T follicular helper cell (primary cell): ENCODE results near the gene PPP1R14B.

Source experiments
- DNase-seq: peaks from one replicate; pipeline ENCODE4 v3.0.0-alpha.2; 2020; ENCODE audit warnings: low read depth
- total RNA-seq, 2 experiments: gene quantifications; one replicate each; lab custom pipeline; 2026; lab: John Stamatoyannopoulos, UW

Gene PPP1R14B
- 84.9 to 135 reads per million in 2 experiments for total RNA-seq

GRCh38 chr11:64246871-64247728 lies at the start of gene PPP1R14B:
TSS of gene PPP1R14B (minus strand) at chr11:64246943. CDS start at chr11:64246673, 270 bp downstream.
- peak; percentile 67 for DNase-seq

GRCh38 chr11:64296236-64296635 lies 49.5 kb upstream of the PPP1R14B start:
- no peak for DNase-seq

- DNase-seq, result no peak
These were observed 49.0 kb upstream of the PPP1R14B start for GRCh38 chr11:64295760-64296159.

- DNase-seq, result no peak
These were observed 48.0 kb upstream of the PPP1R14B start for GRCh38 chr11:64294774-64295173.

- no peak for DNase-seq
These were observed 45.9 kb upstream of the PPP1R14B start for GRCh38 chr11:64292460-64293254.

- no peak for DNase-seq
These were observed 45.2 kb upstream of the PPP1R14B start for GRCh38 chr11:64291752-64292459.

- no peak for DNase-seq
These were observed 44.6 kb upstream of the PPP1R14B start, which contains the start of gene KCNK4 for GRCh38 chr11:64291262-64291751. TSS of gene KCNK4 (plus strand) at chr11:64291302. CDS start at chr11:64293019, 1,717 bp downstream.

- no peak for DNase-seq
These were observed 43.9 kb upstream of the PPP1R14B start for GRCh38 chr11:64290352-64291261.

- no peak for DNase-seq
These were observed 42.3 kb upstream of the PPP1R14B start for GRCh38 chr11:64289002-64289564.

GRCh38 chr11:64288353-64288750 lies 41.6 kb upstream of the PPP1R14B start:
- DNase-seq, result no peak

GRCh38 chr11:64287676-64288352 lies 41.1 kb upstream of the PPP1R14B start:
- DNase-seq, result no peak

- DNase-seq, result no peak
These were observed 40.0 kb upstream of the PPP1R14B start for GRCh38 chr11:64286801-64287159.

GRCh38 chr11:64285885-64286800 lies 39.4 kb upstream of the PPP1R14B start:
- no peak for DNase-seq

GRCh38 chr11:64284962-64285884 lies 38.5 kb upstream of the PPP1R14B start, which contains the start of gene GPR137:
TSS of gene GPR137 (plus strand) at chr11:64285848. CDS start at chr11:64286525, 677 bp downstream.
- peak; percentile 84 for DNase-seq

- DNase-seq, result peak; percentile 91
These were observed 37.6 kb upstream of the PPP1R14B start, which contains the start of gene BAD for GRCh38 chr11:64284048-64284961. TSS of gene BAD (minus strand) at chr11:64284665. CDS start at chr11:64284368, 297 bp downstream.

- DNase-seq, result no peak
These were observed 36.3 kb upstream of the PPP1R14B start for GRCh38 chr11:64283092-64283491.
